TTC549 (cell line): ENCODE data around the gene KCNJ6.
"Not testable (repeated sequence)": the region's sequence is repeated elsewhere in the genome, so short reads cannot be mapped to it uniquely, and the experiment has no call there.

Experiments used
- FAIRE-seq: peaks from 2 replicates; lab custom pipeline; 2012; peaks lifted over from hg19 to GRCh38; lab: Jason Lieb, UNC

The KCNJ6 gene

GRCh38 chr21:37594472-37594951, 321.7 kb downstream of the KCNJ6 start:
- no peak for FAIRE-seq

GRCh38 chr21:37593740-37594471, 322.4 kb downstream of the KCNJ6 start:
- no peak for FAIRE-seq

- FAIRE-seq = no peak
These were observed 323.2 kb downstream of the KCNJ6 start for GRCh38 chr21:37593015-37593414.

- FAIRE-seq = no peak
These were observed 323.8 kb downstream of the KCNJ6 start for GRCh38 chr21:37592496-37592895.

GRCh38 chr21:37591994-37592393, 324.3 kb downstream of the KCNJ6 start:
- not testable (repeated sequence) for FAIRE-seq

GRCh38 chr21:37590836-37591235, 325.4 kb downstream of the KCNJ6 start:
- FAIRE-seq = not testable (repeated sequence)

- not testable (repeated sequence) for FAIRE-seq
These were observed 327.6 kb downstream of the KCNJ6 start for GRCh38 chr21:37588644-37589043.

GRCh38 chr21:37587635-37588177, 328.6 kb downstream of the KCNJ6 start:
- FAIRE-seq = no peak

- no peak for FAIRE-seq
These were observed 329.1 kb downstream of the KCNJ6 start for GRCh38 chr21:37587203-37587602.

GRCh38 chr21:37582590-37582989, 333.7 kb downstream of the KCNJ6 start:
- no peak for FAIRE-seq

- FAIRE-seq = no peak
These were observed 335.6 kb downstream of the KCNJ6 start for GRCh38 chr21:37580666-37581065.

GRCh38 chr21:37579356-37579755, 336.9 kb downstream of the KCNJ6 start:
- no peak for FAIRE-seq

GRCh38 chr21:37578471-37579126, 337.7 kb downstream of the KCNJ6 start:
- FAIRE-seq = no peak

- not testable (repeated sequence) for FAIRE-seq
These were observed 339.3 kb downstream of the KCNJ6 start for GRCh38 chr21:37576929-37577328.

GRCh38 chr21:37575580-37575979, 340.7 kb downstream of the KCNJ6 start:
- no peak for FAIRE-seq

GRCh38 chr21:37574751-37575150, 341.5 kb downstream of the KCNJ6 start:
- FAIRE-seq = no peak

- FAIRE-seq = no peak
These were observed 341.9 kb downstream of the KCNJ6 start for GRCh38 chr21:37574316-37574715.

GRCh38 chr21:37571442-37571841, 344.8 kb downstream of the KCNJ6 start:
- FAIRE-seq = no peak

GRCh38 chr21:37568916-37569315, 347.3 kb downstream of the KCNJ6 start:
- no peak for FAIRE-seq

- no peak for FAIRE-seq
These were observed 347.8 kb downstream of the KCNJ6 start for GRCh38 chr21:37568415-37568814.

- no peak for FAIRE-seq
These were observed 349.3 kb downstream of the KCNJ6 start for GRCh38 chr21:37566790-37567615.

- no peak for FAIRE-seq
These were observed 350.6 kb downstream of the KCNJ6 start for GRCh38 chr21:37565530-37566223.
